Putamen (tissue), 1 donor: Measurements from ENCODE around the gene FAM136A.
"Not testable (repeated sequence)": the region's sequence is repeated elsewhere in the genome, so short reads cannot be mapped to it uniquely, and the experiment has no call there.

ENCODE experiments used
- DNase-seq: peaks from one replicate; pipeline ENCODE4 v3.0.0-alpha.2; 2016; ENCODE audit warnings: low spot score

Gene FAM136A

DNA sequence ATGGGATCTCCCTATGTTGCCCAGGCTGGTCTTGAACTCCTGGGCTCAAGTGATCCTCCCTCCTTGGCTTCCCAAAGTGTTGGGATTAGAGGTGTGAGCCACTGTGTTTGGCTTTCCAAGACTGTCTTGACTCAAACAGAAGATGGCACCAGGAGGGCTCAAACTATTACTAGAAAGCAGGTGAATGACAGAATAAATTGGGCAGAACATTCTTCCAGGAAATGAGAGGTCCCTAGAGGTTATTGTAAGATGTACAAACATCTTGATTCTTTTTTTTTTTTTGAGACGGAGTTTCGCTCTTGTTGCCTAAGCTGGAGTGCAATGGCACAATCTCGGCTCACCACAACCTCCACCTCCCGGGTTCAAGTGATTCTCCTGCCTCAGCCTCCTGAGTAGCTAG lies 4.0 kb downstream of the FAM136A start:
- not testable (repeated sequence) for DNase-seq

DNA sequence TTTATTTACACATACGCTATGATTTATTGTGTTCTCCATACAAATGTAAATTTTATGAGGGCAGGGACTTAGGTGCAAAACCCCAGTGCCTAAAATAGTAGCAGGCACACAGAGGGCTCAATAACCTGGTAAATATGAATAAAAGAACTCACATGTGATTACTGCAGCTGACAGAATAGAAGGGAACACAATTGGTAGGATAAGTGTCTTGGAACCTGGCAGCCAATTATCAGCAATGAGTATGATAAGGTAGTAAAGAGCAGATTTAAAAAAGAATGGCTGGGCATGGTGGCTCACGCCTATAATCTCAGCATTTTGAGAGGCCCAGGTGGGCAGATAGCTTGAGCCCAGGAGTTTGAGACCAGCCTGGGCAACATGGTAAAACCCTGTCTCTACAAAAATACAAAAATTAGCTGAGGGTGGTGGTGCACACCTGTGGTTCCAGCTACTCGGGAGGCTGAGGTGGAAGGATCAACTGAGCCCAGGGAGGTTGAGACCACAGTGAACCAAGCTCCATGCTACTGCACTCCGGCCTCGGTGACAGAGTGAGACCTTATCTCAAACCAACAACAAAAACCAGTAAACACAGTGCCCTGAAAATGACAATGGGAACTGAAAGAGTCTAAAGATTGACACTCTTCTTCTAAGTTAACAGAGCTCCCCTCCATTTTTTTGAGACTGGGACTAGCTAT lies 18.2 kb downstream of the FAM136A start:
- DNase-seq, result no peak

DNA sequence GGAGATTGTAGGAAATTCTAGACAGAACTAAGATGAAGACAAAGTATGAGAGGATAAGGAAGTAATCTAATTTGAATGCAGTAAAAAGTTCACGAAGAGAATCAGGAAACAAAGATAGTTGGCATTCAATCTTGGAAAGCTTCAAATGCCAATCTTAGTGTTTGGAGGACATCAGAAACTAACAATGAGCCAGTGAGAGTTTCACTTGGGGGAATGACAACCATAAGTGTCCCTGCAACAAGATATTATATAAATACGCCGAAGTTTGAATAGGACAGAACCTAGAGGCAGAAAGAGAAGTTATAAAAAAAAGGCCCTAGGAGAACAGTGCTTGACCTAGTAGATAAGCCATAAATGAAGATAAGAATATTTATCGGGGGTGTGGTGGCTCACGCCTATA lies 19.4 kb downstream of the FAM136A start:
- no peak for DNase-seq

DNA sequence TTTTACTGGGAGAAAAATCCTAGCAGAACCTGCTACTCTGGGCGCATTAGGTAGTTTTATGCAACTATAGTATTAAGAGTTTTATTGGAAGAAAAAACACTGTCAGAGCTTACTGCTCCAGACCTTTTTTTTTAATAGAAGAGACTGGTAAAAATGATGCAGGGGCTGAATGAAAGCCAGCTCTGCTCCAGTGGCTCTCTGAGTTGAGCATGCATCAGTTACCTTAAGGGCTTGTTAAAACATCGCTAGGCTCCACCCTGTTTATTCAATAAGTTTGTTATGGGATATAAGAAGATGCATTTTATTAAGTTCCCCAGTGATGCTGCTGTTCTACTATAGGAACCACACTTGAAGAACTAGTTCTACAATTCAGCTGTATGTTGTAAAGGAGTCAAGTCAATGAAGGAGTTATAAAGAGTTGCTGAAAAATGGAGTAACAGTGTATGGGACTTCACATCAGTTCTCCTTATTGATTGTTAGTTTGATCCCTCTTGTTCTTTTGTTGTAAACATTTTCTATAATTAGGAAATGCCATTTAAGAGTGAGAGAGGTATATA lies 21.5 kb downstream of the FAM136A start:
- no peak for DNase-seq

DNA sequence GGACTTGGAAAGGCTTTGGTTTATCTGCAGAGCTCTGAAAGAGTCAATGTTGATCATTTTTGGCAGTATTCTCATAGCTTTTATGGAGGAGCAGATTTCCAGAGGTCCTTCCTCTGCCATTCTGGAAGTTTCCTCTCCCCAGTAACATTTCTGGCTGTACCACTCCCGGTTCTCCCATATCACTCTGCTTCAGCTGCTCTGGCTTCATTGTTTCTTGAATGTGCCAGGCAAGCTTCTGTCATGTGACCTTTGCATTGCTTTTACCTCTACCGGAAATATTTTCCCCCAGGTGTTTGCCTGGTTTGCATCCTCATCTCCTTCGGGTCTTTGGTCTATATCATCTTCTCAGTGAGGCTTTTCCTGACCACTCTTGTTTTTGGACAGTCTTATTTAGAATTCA lies 31.5 kb downstream of the FAM136A start:
- DNase-seq, result no peak

DNA sequence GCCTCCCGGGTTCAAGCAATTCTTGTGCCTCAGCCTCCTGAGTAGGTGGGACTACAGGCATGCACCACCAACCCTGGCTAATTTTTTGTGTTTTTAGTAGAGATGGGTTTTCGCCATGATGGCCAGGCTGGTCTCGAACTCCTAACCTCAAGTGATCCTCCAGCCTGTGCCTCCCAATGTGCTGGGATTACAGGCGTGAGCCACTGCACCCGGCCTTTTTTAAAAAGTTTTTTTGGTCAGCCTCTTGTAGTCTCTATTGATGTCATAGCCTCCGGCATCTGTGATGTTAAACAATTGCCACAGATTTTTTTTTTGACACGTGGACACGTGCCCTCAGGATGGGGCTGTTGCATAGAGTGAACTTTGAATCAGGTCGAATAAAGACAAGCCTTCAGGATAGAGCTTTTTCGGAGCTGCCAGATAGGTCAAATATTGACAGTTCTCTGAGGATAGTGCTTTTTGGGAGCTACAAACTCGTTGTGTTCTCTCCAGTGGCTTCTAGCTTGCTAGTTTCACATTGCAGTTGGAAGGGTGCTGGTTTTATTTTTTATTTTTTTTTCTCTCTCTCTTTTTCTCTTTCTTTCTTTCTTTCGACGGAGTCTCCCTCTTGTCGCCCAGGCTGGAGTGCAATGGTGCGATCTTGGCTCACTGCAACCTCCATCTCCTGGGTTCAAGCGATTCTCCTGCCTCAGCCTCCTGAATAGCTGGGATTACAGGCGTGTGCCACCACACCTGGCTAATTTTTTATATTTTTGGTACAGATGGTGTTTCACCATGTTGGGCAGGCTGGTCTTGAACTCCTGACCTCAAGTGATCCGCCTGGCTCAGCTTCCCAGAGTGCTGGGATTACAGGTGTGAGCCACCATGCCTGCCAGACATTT lies 32.2 kb downstream of the FAM136A start:
- DNase-seq, result not testable (repeated sequence)

DNA sequence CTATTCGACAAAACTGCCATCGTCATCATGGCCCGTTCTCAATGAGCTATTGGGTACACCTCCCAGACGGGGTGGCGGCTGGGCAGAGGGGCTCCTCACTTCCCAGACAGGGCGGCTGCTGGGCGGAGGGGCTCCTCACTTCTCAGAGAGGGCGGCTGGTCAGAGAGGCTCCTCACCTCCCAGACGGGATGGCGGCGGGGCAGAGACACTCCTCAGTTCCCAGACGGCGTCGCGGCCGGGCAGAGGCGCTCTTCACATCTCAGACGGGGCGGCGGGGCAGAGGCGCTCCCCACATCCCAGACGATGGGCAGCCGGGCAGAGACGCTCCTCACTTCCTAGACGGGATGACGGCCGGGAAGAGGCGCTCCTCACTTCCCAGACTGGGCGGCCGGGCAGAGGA lies 34.9 kb downstream of the FAM136A start:
- DNase-seq, result not testable (repeated sequence)

DNA sequence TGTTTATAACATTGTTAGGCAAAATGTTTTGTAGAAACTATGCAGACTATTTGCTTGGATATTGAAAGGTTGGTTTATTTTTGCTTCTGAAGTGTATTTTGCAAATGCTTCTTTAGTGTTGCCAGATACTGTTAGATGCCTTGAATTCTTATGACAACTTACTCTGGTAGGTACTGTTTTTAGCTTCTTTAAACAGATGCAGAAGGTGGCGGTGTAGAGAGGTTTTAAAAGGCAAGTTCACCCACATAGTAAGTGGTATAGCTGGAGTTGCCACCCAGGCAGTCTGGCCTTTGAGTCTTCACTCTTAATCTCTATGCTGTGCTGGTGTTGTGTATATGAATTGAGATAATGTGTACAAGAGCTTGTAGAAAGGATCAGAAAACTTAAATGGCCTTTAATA lies 40.4 kb downstream of the FAM136A start:
- no peak for DNase-seq

DNA sequence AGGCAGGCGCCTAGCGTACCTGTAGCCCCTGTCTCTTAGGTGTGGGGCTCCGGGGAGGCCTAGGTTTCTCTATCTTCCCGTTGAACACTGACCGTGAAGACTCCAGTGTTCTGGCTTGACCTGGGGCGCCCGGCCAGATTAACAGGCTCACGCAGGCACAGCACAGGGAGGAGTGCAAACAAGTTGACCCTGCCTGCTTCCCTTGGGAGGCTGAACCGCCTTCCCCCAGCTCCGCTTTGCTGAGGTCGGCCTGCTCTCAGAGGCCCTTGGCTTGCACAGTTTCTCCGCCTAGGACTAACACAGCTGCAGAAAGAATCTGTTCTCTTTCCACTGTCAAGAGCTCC lies 43.4 kb downstream of the FAM136A start:
- DNase-seq, result peak; percentile 45

DNA sequence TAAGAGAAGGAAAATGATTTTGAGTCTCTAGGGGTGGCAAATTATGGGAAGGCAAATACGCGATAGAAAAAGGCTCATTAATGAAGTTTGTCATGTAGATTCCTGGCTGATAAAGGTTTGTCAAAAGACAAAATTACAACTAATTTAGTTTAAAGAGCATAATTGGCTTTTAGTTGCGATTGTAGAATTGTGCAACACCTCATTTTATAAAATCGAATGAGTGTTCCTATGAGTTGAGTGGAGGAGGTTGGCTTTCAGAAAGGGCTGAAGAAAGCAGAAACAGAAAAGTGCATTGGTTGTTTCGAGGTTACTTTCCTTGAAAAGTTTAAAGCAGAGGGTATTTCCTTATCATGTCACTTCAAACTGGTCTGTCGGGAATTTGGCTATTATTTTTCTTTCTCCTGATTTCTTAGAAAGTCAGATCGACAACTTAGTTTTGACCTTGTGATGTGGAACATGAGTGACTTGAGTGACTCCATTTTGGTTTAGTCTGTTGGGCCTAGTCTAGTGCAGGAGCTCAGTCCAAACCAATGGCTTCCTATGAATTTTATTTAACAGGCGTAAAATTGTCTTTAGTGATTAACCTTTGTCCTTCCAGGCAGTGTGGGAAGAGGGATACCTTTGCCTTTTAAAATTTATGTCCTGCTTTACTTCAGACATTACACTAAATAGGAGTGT lies 46.1 kb downstream of the FAM136A start:
- no peak for DNase-seq

DNA sequence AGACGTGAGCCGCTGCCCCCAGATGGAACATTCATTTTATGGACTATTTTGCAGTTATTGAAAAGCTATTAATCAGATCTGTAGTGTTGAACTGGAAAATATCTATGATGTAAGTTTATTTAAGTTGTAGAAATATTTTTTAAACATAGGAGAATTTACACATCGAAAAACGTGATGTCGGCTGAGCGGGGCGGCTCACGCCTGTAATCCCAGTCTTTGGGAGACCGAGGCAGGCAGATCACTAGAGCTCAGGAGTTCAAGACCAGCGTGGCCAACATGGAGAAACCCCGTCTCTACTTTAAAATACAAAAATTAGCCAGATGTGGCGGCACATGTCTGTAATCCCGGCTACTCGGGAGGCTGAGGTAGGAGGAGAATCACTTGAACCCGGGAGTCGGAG lies 51.4 kb downstream of the FAM136A start:
- no peak for DNase-seq

DNA sequence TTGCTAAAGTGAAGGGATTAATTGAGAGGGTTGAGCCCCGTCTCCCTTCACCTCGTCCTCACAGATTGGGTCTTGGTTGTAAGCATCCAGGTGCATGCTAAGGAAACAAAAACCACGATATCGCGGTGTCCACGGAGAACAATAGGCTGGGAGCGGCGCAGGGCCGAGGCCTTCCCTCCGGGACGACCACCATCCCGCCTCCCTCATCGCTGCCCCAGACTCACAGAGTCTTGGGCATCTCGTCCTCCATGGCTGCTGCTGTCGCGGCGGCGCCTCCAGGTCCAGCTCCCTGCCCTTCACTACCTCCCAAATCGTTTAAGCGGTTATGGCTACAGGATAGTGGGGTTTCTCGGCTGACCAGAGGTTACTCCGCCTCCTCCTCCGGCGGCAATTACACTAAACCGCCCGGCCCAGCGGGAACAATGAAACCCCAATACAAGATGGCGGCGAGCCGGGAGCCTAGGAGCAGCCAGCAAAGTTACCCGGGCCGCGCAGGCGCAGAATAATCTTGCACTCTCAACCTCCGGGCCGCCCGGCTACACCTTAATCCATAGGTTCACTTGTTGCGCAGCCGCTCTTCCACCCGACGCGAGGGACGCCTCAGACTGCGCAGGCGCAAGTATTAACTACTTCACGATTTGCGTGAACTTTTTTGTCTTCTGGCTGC lies 53.6 kb downstream of the FAM136A start, which contains the start of gene TIA1:
TIA1 (minus strand) TSS at position 448 of the 667 bp plus-strand sequence; CDS start at position 250, 198 bp downstream.
- DNase-seq, result peak; percentile 95

DNA sequence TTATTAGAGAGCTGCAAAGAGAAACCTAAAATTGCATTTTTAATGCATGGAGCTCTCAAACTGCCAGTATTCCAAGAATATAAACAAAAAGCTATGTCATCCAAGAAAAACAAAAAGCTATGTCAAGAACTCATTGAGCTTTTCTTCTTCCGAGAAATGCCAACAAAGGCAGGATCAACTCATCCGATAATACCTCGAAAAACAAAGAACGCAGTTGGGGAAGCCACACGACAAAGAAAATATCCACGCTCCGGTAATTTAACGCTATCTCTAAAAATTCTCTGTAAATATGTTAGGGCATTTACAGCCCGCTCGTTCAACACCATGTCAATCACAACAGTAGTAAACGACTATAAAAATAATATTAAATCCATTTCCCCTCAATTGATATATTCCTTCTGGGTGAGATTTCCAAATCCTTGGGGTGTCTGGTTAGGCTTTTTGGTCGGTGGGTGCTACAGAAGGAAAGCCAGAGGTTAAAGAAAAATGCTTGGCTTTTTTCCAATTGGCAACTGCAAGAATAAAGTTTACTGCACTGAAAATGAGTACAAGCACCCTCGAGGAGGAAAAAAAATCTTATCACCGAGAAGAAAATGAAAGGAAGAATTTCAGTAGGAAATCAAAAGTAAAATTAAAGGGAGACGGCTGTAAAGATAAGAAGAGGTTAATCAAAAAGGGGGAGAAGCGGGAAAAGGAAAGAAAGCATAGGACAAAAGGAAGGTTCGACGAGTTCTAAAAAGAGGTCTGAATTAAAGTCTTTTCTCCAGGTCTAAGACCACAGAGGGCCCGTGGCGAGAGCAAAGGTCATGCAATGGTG lies 54.3 kb downstream of the FAM136A start:
- peak; percentile 28 for DNase-seq
